NCI-H510A (cell line): Measurements from ENCODE around the gene GZMB.
"Not testable (repeated sequence)": the region's sequence is repeated elsewhere in the genome, so short reads cannot be mapped to it uniquely, and the experiment has no call there.

ENCODE experiments used
- DNase-seq: peaks from one replicate; lab custom pipeline; 2025; lab: John Stamatoyannopoulos, UW

GZMB gene

GRCh38 chr14:24630872-24631477, 3.0 kb downstream of the GZMB start:
- peak; percentile 59 for DNase-seq

- DNase-seq: no peak
Measured at GRCh38 chr14:24630087-24630871, 3.7 kb downstream of the GZMB start.

- no peak for DNase-seq
Measured at GRCh38 chr14:24629521-24629920, 4.5 kb downstream of the GZMB start.

GRCh38 chr14:24613747-24614146, 20.2 kb downstream of the GZMB start:
- DNase-seq: no peak

GRCh38 chr14:24613241-24613640, 20.7 kb downstream of the GZMB start:
- no peak for DNase-seq

GRCh38 chr14:24612196-24612595, 21.8 kb downstream of the GZMB start:
- peak; percentile 13 for DNase-seq

GRCh38 chr14:24609655-24610344, 24.2 kb downstream of the GZMB start, which contains the start of gene GZMH:
GZMH (minus strand) TSS chr14:24609685; CDS start chr14:24609613, 72 bp downstream.
- no peak for DNase-seq

GRCh38 chr14:24607635-24608514, 26.1 kb downstream of the GZMB start:
- no peak for DNase-seq

GRCh38 chr14:24607081-24607480, 26.9 kb downstream of the GZMB start:
- no peak for DNase-seq

- no peak for DNase-seq
Measured at GRCh38 chr14:24606297-24606696, 27.7 kb downstream of the GZMB start.

GRCh38 chr14:24605435-24606190, 28.4 kb downstream of the GZMB start:
- no peak for DNase-seq

GRCh38 chr14:24597403-24597802, 36.6 kb downstream of the GZMB start:
- no peak for DNase-seq

GRCh38 chr14:24595073-24595808, 38.7 kb downstream of the GZMB start:
- DNase-seq: no peak

GRCh38 chr14:24591004-24591403, 43.0 kb downstream of the GZMB start:
- not testable (repeated sequence) for DNase-seq

GRCh38 chr14:24584402-24584801, 49.6 kb downstream of the GZMB start:
- not testable (repeated sequence) for DNase-seq
